WTC11 (cell line): ENCODE measurements around the gene ROBO1.

ENCODE experiments used
- ATF2 ChIP-seq: sonication (generic); formaldehyde crosslinking; IDR thresholded peaks from 2 replicates; pipeline ENCODE4 v1.8.1; 2022; ENCODE audit warnings: low read depth, missing genetic modification reagents, borderline replicate concordance
- EMX1 ChIP-seq: fragments of 250-450 bp; sonication (Bioruptor Pico); IDR thresholded peaks from 2 replicates; pipeline ENCODE4 v1.8.0; 2021; ENCODE audit warnings: mild to moderate bottlenecking
- GTF2I ChIP-seq: fragments of 250-450 bp; sonication (Bioruptor Pico); conservative IDR thresholded peaks from 2 replicates; pipeline ENCODE4 v1.4.0; 2021; ENCODE audit warnings: mild to moderate bottlenecking
- HMGA2 ChIP-seq: fragments of 250-450 bp; sonication (Bioruptor Pico); IDR thresholded peaks from 2 replicates; pipeline ENCODE4 v1.4.0; 2021; ENCODE audit warnings: mild to moderate bottlenecking, moderate library complexity
- JUN ChIP-seq: sonication (generic); formaldehyde crosslinking; IDR thresholded peaks from 2 replicates; pipeline ENCODE4 v1.8.0; 2023; ENCODE audit warnings: mild to moderate bottlenecking, missing genetic modification reagents
- MXD4 ChIP-seq: fragments of 250-450 bp; sonication (Bioruptor Pico); IDR thresholded peaks from 2 replicates; pipeline ENCODE4 v1.8.0; 2021; ENCODE audit warnings: mild to moderate bottlenecking, moderate library complexity, borderline replicate concordance
- NFE2L1 ChIP-seq: sonication (generic); formaldehyde crosslinking; IDR thresholded peaks from 2 replicates; pipeline ENCODE4 v1.8.1; 2023; ENCODE audit warnings: missing genetic modification reagents
- NFYB ChIP-seq: sonication (generic); formaldehyde crosslinking; conservative IDR thresholded peaks from 2 replicates; pipeline ENCODE4 v1.8.0; 2022; ENCODE audit warnings: low read depth, missing genetic modification reagents
- USF1 ChIP-seq: sonication (generic); formaldehyde crosslinking; IDR thresholded peaks from 2 replicates; pipeline ENCODE4 v1.8.0; 2022; ENCODE audit warnings: mild to moderate bottlenecking, missing genetic modification reagents
- ZNF512 ChIP-seq: sonication (generic); formaldehyde crosslinking; IDR thresholded peaks from 2 replicates; pipeline ENCODE4 v1.8.1; 2022; ENCODE audit warnings: missing genetic modification reagents, borderline replicate concordance
- TF ChIP-seq, protein P1 (sequence below): fragments of 200-600 bp; IDR thresholded peaks from 2 replicates; pipeline ENCODE4 v1.8.0; 2022; ENCODE audit warnings: antibody characterized with exemption
- TF ChIP-seq, protein P2 (sequence below): sonication (generic); formaldehyde crosslinking; IDR thresholded peaks from 2 replicates; pipeline ENCODE4 v1.8.1; 2023; ENCODE audit warnings: mild to moderate bottlenecking, missing genetic modification reagents, moderate library complexity
- TF ChIP-seq, protein P3 (sequence below): sonication (generic); formaldehyde crosslinking; IDR thresholded peaks from 2 replicates; pipeline ENCODE4 v1.8.1; 2022; ENCODE audit warnings: low read depth, mild to moderate bottlenecking, moderate library complexity, missing genetic modification reagents, borderline replicate concordance
- TF ChIP-seq, protein P4 (sequence below): sonication (generic); formaldehyde crosslinking; conservative IDR thresholded peaks from 2 replicates; pipeline ENCODE4 v1.8.1; 2022; ENCODE audit warnings: mild to moderate bottlenecking, missing genetic modification reagents

GRCh38 chr3:79160421-79160820 lies 607.4 kb downstream of the ROBO1 start:
- TF ChIP-seq, protein P1, sequence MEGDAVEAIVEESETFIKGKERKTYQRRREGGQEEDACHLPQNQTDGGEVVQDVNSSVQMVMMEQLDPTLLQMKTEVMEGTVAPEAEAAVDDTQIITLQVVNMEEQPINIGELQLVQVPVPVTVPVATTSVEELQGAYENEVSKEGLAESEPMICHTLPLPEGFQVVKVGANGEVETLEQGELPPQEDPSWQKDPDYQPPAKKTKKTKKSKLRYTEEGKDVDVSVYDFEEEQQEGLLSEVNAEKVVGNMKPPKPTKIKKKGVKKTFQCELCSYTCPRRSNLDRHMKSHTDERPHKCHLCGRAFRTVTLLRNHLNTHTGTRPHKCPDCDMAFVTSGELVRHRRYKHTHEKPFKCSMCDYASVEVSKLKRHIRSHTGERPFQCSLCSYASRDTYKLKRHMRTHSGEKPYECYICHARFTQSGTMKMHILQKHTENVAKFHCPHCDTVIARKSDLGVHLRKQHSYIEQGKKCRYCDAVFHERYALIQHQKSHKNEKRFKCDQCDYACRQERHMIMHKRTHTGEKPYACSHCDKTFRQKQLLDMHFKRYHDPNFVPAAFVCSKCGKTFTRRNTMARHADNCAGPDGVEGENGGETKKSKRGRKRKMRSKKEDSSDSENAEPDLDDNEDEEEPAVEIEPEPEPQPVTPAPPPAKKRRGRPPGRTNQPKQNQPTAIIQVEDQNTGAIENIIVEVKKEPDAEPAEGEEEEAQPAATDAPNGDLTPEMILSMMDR: no peak
- TF ChIP-seq GTF2I: no peak
- TF ChIP-seq ATF2 (CRISPR knock-in tag): no peak
- TF ChIP-seq, protein P2, sequence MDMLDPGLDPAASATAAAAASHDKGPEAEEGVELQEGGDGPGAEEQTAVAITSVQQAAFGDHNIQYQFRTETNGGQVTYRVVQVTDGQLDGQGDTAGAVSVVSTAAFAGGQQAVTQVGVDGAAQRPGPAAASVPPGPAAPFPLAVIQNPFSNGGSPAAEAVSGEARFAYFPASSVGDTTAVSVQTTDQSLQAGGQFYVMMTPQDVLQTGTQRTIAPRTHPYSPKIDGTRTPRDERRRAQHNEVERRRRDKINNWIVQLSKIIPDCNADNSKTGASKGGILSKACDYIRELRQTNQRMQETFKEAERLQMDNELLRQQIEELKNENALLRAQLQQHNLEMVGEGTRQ: no peak
- TF ChIP-seq, protein P3, sequence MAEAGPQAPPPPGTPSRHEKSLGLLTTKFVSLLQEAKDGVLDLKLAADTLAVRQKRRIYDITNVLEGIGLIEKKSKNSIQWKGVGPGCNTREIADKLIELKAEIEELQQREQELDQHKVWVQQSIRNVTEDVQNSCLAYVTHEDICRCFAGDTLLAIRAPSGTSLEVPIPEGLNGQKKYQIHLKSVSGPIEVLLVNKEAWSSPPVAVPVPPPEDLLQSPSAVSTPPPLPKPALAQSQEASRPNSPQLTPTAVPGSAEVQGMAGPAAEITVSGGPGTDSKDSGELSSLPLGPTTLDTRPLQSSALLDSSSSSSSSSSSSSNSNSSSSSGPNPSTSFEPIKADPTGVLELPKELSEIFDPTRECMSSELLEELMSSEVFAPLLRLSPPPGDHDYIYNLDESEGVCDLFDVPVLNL (CRISPR knock-in tag): no peak
- TF ChIP-seq, protein P4, sequence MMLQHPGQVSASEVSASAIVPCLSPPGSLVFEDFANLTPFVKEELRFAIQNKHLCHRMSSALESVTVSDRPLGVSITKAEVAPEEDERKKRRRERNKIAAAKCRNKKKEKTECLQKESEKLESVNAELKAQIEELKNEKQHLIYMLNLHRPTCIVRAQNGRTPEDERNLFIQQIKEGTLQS (CRISPR knock-in tag): no peak
- TF ChIP-seq NFE2L1 (CRISPR knock-in tag): no peak
- no peak for TF ChIP-seq HMGA2
- TF ChIP-seq NFYB (CRISPR knock-in tag): no peak
- TF ChIP-seq USF1 (CRISPR knock-in tag): no peak
- TF ChIP-seq MXD4 (CRISPR knock-in tag): no peak
- TF ChIP-seq JUN: no peak
- TF ChIP-seq EMX1: no peak
- TF ChIP-seq ZNF512 (CRISPR knock-in tag): no peak
